ACC112 (cell line): Measurements from ENCODE around the gene LRP11.

Experiments used
- H2AFZ ChIP-seq: fragments of 200-600 bp; sonication (generic); one replicate; pipeline ENCODE4 v1.6.0; 2017; ENCODE audit warnings: antibody characterized with exemption, low read length; ENCODE audit not compliant: unreplicated experiment
- H3K27ac ChIP-seq: fragments of 200-600 bp; sonication (generic); 2 replicates; pipeline ENCODE4 v1.5.1; 2014; ENCODE audit warnings: low read depth, mild to moderate bottlenecking, antibody characterized with exemption, low read length, moderate library complexity
- H3K27me3 ChIP-seq: fragments of 200-600 bp; sonication (generic); 2 replicates; pipeline ENCODE4 v1.6.1; 2014; ENCODE audit warnings: mild to moderate bottlenecking, antibody characterized with exemption, low read length, moderate library complexity, mixed read lengths; ENCODE audit not compliant: insufficient read depth
- H3K36me3 ChIP-seq: fragments of 200-600 bp; sonication (generic); 2 replicates; pipeline ENCODE4 v1.6.1; 2016; ENCODE audit warnings: mild to moderate bottlenecking, antibody characterized with exemption, low read length, moderate library complexity, mixed read lengths; ENCODE audit not compliant: insufficient read depth
- H3K4me1 ChIP-seq: fragments of 200-600 bp; sonication (generic); one replicate; pipeline ENCODE4 v1.6.1; 2016; ENCODE audit warnings: low read length, mixed read lengths; ENCODE audit not compliant: insufficient read depth, unreplicated experiment, control insufficient read depth
- H3K4me3 ChIP-seq: fragments of 200-600 bp; sonication (generic); 2 replicates; pipeline ENCODE4 v1.5.1; 2014; ENCODE audit warnings: mild to moderate bottlenecking, low read depth, low read length
- H3K79me2 ChIP-seq: fragments of 200-600 bp; sonication (generic); one replicate; pipeline ENCODE4 v1.6.0; 2016; ENCODE audit warnings: low read length; ENCODE audit not compliant: control insufficient read depth, unreplicated experiment, insufficient read depth

The LRP11 gene

DNA sequence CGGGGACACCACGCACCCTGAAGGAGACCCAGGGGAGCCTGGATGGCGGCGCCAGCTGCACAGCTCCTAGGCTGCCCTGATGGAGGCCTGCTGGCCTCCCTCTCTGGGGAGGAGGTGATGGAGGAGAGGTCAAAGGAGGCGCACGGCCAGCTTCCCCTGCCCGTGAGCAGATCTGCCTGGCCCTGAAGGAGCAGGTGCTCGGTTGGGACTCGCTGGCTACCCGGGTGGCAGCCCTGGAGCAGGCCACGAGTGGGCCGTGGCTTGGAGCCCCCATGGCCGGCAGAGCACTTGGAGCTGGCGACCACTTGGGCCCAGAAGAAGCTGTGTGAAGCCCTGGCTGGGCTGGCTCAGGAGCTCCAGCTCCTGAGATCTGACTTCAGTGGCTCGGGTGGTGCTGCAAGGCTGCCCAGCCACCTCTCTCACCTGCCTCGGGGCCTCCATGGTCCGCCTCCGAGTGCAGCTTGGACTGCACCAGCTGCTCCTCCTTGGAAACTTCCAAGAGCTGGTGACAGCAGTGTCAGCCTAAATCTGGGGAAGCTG is 41.3 kb upstream of the LRP11 start:
- no peak overlapping the region for H3K4me3 ChIP-seq
- H3K4me1 ChIP-seq = no peaks in the 10 kb centered on the region
- H3K79me2 ChIP-seq = no peaks in the 10 kb centered on the region
- H2AFZ ChIP-seq = no peak overlapping the region
- no peaks in the 10 kb centered on the region for H3K36me3 ChIP-seq
- no peaks in the 10 kb centered on the region for H3K27me3 ChIP-seq
- no peak overlapping the region for H3K27ac ChIP-seq

- no peak overlapping the region for H3K4me3 ChIP-seq
- no peaks in the 10 kb centered on the region for H3K36me3 ChIP-seq
- no peak overlapping the region for H2AFZ ChIP-seq
- H3K27ac ChIP-seq = no peak overlapping the region
- no peaks in the 10 kb centered on the region for H3K79me2 ChIP-seq
- H3K27me3 ChIP-seq = no peaks in the 10 kb centered on the region
- no peaks in the 10 kb centered on the region for H3K4me1 ChIP-seq
Measured at GRCh38 chr6:149904661-149905370, 40.7 kb upstream of the LRP11 start.

DNA sequence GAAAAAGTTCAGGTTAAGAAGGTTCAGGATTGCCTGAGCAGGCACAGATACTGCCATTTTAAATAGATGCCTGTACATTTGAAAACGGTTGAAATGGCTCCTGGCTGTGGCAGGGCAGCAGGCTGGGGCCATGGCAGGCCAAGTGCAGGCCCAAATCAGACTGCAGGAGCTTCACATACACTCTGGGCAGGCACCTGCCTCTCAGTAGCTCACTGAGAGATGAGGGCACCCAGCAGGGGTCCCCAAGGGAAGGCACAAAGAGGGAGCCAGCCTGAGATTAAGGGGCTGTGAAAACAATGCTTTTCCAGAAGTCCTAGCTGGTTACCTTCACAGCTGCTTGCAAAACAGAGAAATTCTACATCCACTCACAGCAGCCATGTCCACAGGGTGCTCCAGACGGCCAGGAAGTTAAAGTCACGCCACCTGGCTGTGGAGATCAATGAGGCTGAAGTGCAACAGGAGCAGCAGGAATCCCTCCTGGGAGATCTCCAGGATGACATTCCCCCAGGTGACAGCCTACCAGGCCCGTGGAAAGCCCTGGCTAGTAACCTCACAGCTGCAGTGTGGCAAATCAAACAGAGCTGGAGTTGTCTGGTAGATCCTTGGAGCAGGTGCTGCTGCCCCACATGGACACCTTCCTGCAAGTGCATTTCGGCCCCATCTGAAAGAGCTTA is 39.9 kb upstream of the LRP11 start:
- Histone ChIP-seq H3K4me3 (no peak overlapping the region), H3K79me2 (no peaks in the 10 kb centered on the region), H3K4me1 (no peaks in the 10 kb centered on the region), H3K36me3 (no peaks in the 10 kb centered on the region), H3K27me3 (no peaks in the 10 kb centered on the region), H3K27ac (no peak overlapping the region), H2AFZ (no peak overlapping the region)

- peaks cover 15% of the 10 kb centered on the region for H3K4me1 ChIP-seq
- H3K27me3 ChIP-seq = no peaks in the 10 kb centered on the region
- H2AFZ ChIP-seq = no peak overlapping the region
- H3K79me2 ChIP-seq = no peaks in the 10 kb centered on the region
- no peak overlapping the region for H3K4me3 ChIP-seq
- H3K27ac ChIP-seq = no peak overlapping the region
- no peaks in the 10 kb centered on the region for H3K36me3 ChIP-seq
Measured at GRCh38 chr6:149901444-149902140, 37.4 kb upstream of the LRP11 start.

DNA sequence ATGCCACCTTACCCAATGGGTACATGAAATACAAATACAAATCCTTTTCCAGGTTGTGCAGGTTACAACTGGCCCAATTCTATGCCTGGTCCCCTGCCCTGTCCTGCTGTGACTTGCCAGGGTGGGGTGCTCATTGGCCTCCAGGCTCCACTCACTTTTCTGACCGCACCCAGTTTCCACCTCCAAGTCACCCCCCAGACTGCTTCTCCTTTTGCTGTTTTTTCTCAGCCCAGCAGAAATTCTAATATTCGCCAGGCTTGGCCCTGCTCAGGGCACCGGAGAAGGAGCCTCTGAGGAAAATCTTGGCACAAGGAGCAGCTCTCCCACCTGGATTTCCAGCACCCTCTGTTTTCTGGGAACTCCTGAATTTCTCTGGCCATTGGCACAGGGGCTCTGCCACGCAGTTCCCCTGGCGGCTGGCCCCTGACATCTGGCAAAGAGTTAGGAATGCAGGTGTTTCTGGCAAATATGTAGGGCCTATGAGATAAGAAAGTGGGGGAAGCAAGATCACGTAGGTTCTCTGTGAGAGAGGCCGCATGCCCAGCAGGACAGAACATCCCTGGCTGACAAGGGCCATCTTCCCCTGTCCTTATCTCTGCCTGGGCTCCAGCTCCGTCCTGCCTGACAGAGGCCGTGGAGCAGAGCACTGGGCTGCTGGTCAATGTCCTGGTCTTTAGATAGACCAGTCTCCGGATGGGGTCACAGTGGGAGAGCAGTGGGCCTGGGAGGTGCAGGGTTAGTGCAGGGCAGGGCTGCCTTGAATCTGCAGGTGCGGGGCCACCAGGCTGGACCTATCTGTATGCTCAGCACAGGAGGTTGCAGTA is 36.7 kb upstream of the LRP11 start:
- no peaks in the 10 kb centered on the region for H3K27me3 ChIP-seq
- no peak overlapping the region for H3K4me3 ChIP-seq
- no peak overlapping the region for H3K27ac ChIP-seq
- H2AFZ ChIP-seq = no peak overlapping the region
- peaks cover 23% of the 10 kb centered on the region for H3K4me1 ChIP-seq
- no peaks in the 10 kb centered on the region for H3K79me2 ChIP-seq
- H3K36me3 ChIP-seq = no peaks in the 10 kb centered on the region

DNA sequence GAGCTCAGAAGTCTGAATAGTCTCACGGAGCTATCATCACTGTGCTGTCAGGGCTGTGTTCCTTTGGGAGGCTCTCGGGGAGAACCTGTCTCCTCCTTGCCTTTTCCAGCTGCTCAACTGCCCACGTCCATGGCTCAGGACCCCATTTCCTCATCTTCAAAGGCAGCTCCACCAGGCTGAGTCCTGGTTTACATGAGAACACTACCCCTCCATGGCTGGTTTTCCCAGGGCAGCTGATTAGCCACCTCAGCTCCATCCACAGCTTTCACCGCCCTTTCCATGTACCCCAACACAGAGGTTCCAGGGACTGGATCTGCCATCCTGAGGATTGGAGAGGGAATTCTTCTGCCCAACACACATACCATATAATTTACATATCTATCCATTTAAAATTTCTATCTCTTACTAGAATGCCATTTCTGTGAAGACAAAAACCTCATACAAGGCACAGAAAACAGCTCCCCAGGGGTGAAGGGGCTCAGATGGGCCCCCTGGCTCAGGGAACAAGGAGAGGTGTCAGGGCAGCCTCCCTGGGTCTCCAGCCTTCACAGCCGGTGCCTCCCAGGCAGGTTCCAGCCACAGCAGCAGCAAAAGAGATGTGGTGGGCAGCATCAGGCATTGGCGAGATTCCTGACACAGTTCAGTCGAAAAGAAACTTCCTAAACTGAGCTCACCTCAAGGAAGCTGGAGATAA is 35.9 kb upstream of the LRP11 start:
- Histone ChIP-seq H3K4me1 (peaks cover 31% of the 10 kb centered on the region), H3K4me3 (no peak overlapping the region), H3K79me2 (no peaks in the 10 kb centered on the region), H3K27me3 (no peaks in the 10 kb centered on the region), H2AFZ (no peak overlapping the region), H3K27ac (no peak overlapping the region), H3K36me3 (no peaks in the 10 kb centered on the region)

DNA sequence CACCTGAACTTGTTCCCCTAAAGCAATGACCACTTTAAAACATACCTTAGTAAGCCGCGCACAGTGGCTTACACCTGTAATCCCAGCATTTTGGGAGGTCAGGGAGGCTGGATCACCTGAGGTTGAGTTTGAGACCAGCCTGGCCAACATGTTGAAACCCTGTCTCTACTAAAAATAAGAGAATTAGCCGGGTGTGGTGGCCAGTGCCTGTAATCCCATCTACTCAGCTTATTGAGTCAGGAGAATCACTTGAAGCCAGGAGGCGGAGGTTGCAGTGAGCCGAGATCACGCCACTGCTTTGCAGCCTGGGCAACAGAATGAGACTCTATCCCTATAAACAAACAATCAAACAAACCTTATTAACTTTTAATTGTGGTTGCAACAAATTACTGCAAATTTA is 35.3 kb upstream of the LRP11 start:
- H3K27me3 ChIP-seq = no peaks in the 10 kb centered on the region
- no peak overlapping the region for H3K27ac ChIP-seq
- no peaks in the 10 kb centered on the region for H3K79me2 ChIP-seq
- peaks cover 34% of the 10 kb centered on the region for H3K4me1 ChIP-seq
- no peaks in the 10 kb centered on the region for H3K36me3 ChIP-seq
- H2AFZ ChIP-seq = no peak overlapping the region
- no peak overlapping the region for H3K4me3 ChIP-seq

DNA sequence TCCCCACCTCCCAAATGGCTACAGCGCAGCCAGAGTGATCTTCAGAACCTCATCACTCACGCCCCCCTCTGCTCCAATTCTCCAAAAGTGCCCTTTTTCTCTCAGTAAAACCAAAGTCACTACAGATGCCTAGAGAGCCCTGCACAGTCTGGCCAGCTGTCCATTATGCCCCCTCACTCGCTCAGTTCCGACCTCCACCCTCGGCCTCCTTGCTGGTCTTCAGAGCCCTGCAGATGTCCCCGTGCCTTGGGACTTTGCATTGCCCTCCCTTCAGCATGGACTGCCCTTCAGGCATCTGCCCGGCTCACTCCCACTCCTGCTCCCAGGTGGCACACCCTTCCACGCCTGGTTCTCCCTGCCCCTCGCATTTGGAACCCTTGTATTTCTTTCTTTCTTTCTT is 34.8 kb upstream of the LRP11 start:
- Histone ChIP-seq H3K79me2 (no peaks in the 10 kb centered on the region), H3K27me3 (no peaks in the 10 kb centered on the region), H3K36me3 (no peaks in the 10 kb centered on the region), H3K4me1 (peaks cover 34% of the 10 kb centered on the region), H3K27ac (no peak overlapping the region), H2AFZ (no peak overlapping the region), H3K4me3 (no peak overlapping the region)

- Histone ChIP-seq H2AFZ (peak within 1 kb of the TSS; percentile 73), H3K27ac (peak within 1 kb of the TSS; percentile 93), H3K4me1 (peaks cover 34% of the 10 kb centered on the region), H3K4me3 (peak within 1 kb of the TSS; percentile 69), H3K27me3 (no peaks in the 10 kb centered on the region), H3K36me3 (no peaks in the 10 kb centered on the region), H3K79me2 (no peaks in the 10 kb centered on the region)
Measured at GRCh38 chr6:149897855-149898744, 33.9 kb upstream of the LRP11 start, which contains the start of gene RAET1E. Gene RAET1E, minus strand, starts transcription at chr6:149898113. Its CDS starts 7,212 bp downstream, at chr6:149890901.
